Natural killer cell (primary cell): Measurements from ENCODE around the gene PRKCB. TPM values are rescaled to one million over a fixed set of nuclear protein-coding genes. Genes with fewer than 3 reads are reported as not detected.
"Not testable (repeated sequence)": the region's sequence is repeated elsewhere in the genome, so short reads cannot be mapped to it uniquely, and the experiment has no call there.

Experiments
- ATAC-seq, 3 donors: fragments of 150-1000 bp in 2 of 3; fragments of 200-7000 bp in 1 of 3; cut with Tn5 transposase; 1 replicate in 1 of 3; 2 replicates in 2 of 3; pipeline ENCODE4 v1.10.0; 2021; ENCODE audit warnings: mild to moderate bottlenecking in 2 of 3, moderate library complexity in 2 of 3
- DNase-seq, 2 donors: peaks; one replicate each; pipeline versions ENCODE4 v3.0.0 to v3.0.0-alpha.2; 2013 to 2021; ENCODE audit warnings: mixed read lengths in 1 of 2
- H3K27ac ChIP-seq: one replicate; pipeline ENCODE4 v1.5.1; 2013; ENCODE audit warnings: mild to moderate bottlenecking, low read length
- H3K27me3 ChIP-seq: one replicate; pipeline ENCODE4 v1.6.1; 2013; ENCODE audit warnings: low read length; ENCODE audit not compliant: control insufficient read depth, insufficient read depth
- H3K36me3 ChIP-seq: one replicate; pipeline ENCODE4 v1.6.1; 2013; ENCODE audit warnings: low read length; ENCODE audit not compliant: control insufficient read depth, insufficient read depth
- H3K4me1 ChIP-seq: one replicate; pipeline ENCODE4 v1.6.1; 2013; ENCODE audit warnings: low read length; ENCODE audit not compliant: control insufficient read depth, insufficient read depth
- H3K4me3 ChIP-seq: one replicate; pipeline ENCODE4 v1.5.1; 2013; ENCODE audit warnings: low read length
- H3K9me3 ChIP-seq: one replicate; pipeline ENCODE4 v1.6.1; 2013; ENCODE audit warnings: low read length; ENCODE audit not compliant: control insufficient read depth, insufficient read depth
- H3K27ac Mint-ChIP-seq, 2 donors: one replicate each; pipeline ENCODE4 v1.8.0; 2022; ENCODE audit warnings: mild to moderate bottlenecking in 2 of 2, mixed read lengths in 2 of 2, moderate library complexity in 1 of 2
- H3K27me3 Mint-ChIP-seq, 2 donors: one replicate each; pipeline ENCODE4 v1.8.0; 2022; ENCODE audit warnings: low read depth in 2 of 2, mixed read lengths in 2 of 2
- H3K36me3 Mint-ChIP-seq: one replicate; pipeline ENCODE4 v1.8.0; 2022; ENCODE audit warnings: mixed read lengths
- H3K4me1 Mint-ChIP-seq, 2 donors: one replicate each; pipeline ENCODE4 v1.8.0; 2022; ENCODE audit warnings: mixed read lengths in 2 of 2
- H3K4me3 Mint-ChIP-seq: one replicate; pipeline ENCODE4 v1.8.0; 2022; ENCODE audit warnings: mild to moderate bottlenecking, moderate library complexity, mixed read lengths
- H3K9me3 Mint-ChIP-seq, 2 donors: one replicate each; pipeline ENCODE4 v1.8.0; 2022; ENCODE audit warnings: mixed read lengths in 2 of 2
- WGBS: methylation state at CpG from one replicate; pipeline ENCODE4 v1.1.7; 2013; ENCODE audit warnings: missing lambda C conversion rate; ENCODE audit not compliant: insufficient coverage; 5-methylcytosine and 5-hydroxymethylcytosine counted together
- intact Hi-C: fragments of 100-400 bp; cut with micrococcal nuclease; formaldehyde crosslinking; loops from one replicate; pipeline ENCODE4 v1.14.2; 2022
- total RNA-seq, 4 donors: library from RNA; stranded (reverse); fragments of 120-200 nt in 1 of 4; gene quantifications; one replicate each; pipeline versions ENCODE4 v1.2.3 to v1.2.4, GENCODE V29; 2013 to 2022
- TF ChIP-seq, protein P1 (sequence below): fragments of 200-600 bp; IDR thresholded peaks from one replicate; pipeline ENCODE4 v1.8.0; 2022; ENCODE audit warnings: antibody characterized with exemption

The PRKCB gene
- total RNA-seq, 3 donors from 2014 or later (not counting 1 experiment from before 2014, with no cell fraction given) = 182 to 222 (median 183) TPM

DNA sequence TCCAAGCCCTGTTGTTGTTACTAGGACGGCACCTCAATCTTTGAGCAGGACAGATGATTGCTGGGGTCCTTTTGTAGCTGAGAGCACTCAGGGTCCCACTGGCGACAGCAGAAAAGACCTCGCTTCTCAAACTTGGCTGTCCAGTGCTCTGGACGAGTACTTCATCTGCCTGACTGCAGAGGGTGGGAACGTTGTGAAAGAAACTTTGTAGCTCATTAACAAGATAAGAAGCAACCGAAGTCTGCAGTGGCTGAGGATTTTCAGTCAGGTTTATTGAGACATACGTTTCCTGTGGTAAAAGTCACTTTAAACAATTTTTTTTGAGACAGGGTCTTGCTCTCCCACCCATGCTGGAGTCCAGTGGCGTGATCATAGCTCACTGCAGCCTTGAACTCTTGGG is 191.7 kb downstream of the PRKCB start:
- H3K27me3 Mint-ChIP-seq = no peaks in the 10 kb centered on the region
- Histone ChIP-seq H3K27me3 (no peaks in the 10 kb centered on the region), H3K27ac (no peak overlapping the region), H3K9me3 (no peaks in the 10 kb centered on the region), H3K4me1 (peaks cover 7% of the 10 kb centered on the region), H3K4me3 (no peak overlapping the region), H3K36me3 (peaks cover 3% of the 10 kb centered on the region)
- 82% methylated on average over 8 of the region's 8 CpGs for WGBS
- ATAC-seq = no peak
- H3K36me3 Mint-ChIP-seq = no peaks in the 10 kb centered on the region
- TF ChIP-seq, protein P1, sequence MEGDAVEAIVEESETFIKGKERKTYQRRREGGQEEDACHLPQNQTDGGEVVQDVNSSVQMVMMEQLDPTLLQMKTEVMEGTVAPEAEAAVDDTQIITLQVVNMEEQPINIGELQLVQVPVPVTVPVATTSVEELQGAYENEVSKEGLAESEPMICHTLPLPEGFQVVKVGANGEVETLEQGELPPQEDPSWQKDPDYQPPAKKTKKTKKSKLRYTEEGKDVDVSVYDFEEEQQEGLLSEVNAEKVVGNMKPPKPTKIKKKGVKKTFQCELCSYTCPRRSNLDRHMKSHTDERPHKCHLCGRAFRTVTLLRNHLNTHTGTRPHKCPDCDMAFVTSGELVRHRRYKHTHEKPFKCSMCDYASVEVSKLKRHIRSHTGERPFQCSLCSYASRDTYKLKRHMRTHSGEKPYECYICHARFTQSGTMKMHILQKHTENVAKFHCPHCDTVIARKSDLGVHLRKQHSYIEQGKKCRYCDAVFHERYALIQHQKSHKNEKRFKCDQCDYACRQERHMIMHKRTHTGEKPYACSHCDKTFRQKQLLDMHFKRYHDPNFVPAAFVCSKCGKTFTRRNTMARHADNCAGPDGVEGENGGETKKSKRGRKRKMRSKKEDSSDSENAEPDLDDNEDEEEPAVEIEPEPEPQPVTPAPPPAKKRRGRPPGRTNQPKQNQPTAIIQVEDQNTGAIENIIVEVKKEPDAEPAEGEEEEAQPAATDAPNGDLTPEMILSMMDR = no peak
- no peaks in the 10 kb centered on the region for H3K9me3 Mint-ChIP-seq
- H3K27ac Mint-ChIP-seq = peak overlapping the region in 1 of 2 donors; percentile 11
- DNase-seq = no peak
- H3K4me3 Mint-ChIP-seq = no peak overlapping the region
- peaks cover 47 to 61% of the 10 kb centered on the region in 2 donors for H3K4me1 Mint-ChIP-seq
- intact Hi-C loops = no loop called here

DNA sequence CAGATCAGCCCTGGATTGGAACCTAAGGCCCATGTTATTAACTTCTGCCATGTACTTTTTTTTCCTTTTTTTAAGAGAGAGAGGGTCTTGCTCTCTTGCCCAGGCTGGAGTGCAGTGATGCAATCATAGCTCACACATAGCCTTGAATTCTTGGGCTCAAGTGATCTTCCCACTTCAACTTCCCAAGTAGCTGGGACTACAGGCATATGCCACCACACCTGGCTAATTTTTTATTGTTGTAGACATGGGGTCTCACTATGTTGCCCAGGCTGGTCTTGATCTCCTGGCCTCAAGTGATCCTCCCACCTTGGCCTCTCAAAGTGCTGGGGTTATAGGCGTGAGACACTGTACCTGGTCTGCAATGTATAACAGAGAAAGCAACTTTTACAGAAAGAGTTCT is 194.1 kb downstream of the PRKCB start:
- H3K9me3 ChIP-seq, ATAC-seq, H3K27me3 Mint-ChIP-seq, H3K4me3 Mint-ChIP-seq, H3K36me3 Mint-ChIP-seq, intact Hi-C loops, DNase-seq, H3K9me3 Mint-ChIP-seq, H3K27me3 ChIP-seq, H3K4me3 ChIP-seq, H3K27ac ChIP-seq: not testable (repeated sequence)
- Mint-ChIP-seq H3K27ac (peak overlapping the region; percentile 43 to 75), H3K4me1 (peaks cover 56 to 80% of the 10 kb centered on the region in 2 donors)
- Histone ChIP-seq H3K36me3 (peaks cover 10% of the 10 kb centered on the region), H3K4me1 (peaks cover 31% of the 10 kb centered on the region)
- 100% methylated on average over 1 of the region's 1 CpG for WGBS

DNA sequence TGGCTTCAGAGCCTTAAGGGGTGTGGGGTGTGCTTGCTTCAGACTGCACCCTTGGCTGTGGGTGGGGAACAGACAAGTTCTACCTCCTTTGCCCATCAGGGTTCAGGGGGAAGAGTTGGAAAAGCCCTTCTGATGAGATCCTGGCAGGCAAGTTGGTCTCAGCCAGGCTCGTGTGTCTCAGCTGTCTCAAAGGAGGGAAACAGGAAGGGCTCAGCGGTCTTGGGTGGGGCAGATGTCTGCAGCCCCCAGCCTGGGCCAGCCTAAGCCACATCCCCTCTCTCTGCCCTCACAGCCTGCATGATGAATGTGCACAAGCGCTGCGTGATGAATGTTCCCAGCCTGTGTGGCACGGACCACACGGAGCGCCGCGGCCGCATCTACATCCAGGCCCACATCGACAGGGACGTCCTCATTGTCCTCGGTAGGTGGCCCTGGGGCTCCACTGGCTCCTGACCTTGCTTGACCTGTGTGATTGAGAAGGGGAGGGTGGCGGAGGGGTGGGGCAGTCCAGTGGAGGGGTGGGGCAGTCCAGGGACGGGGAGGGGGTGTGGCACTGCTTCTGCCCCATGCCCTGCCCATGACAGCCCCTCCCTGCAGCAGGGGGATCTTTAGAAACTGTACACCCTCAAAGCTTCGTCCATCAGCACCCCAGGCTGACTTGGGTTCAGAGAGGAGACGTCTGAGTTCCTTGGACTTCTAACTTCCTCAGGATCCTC is 199.5 kb downstream of the PRKCB start:
- Mint-ChIP-seq H3K27ac (peak overlapping the region; percentile 22 to 75), H3K9me3 (peaks cover 0 to 3% of the 10 kb centered on the region in 2 donors), H3K4me3 (peak overlapping the region; percentile 83), H3K36me3 (no peaks in the 10 kb centered on the region), H3K27me3 (no peaks in the 10 kb centered on the region), H3K4me1 (peaks cover 38 to 64% of the 10 kb centered on the region in 2 donors)
- Histone ChIP-seq H3K36me3 (peaks cover 26% of the 10 kb centered on the region), H3K27ac (peak overlapping the region; percentile 41), H3K4me3 (peak overlapping the region; percentile 9), H3K27me3 (no peaks in the 10 kb centered on the region), H3K4me1 (peaks cover 52% of the 10 kb centered on the region), H3K9me3 (no peaks in the 10 kb centered on the region)
- peak; percentile 76 to 83 (median 82) for ATAC-seq
- TF ChIP-seq, protein P1 = no peak
- WGBS = 8% methylated on average over 17 of the region's 17 CpGs
- DNase-seq = peak; percentile 22 to 57
- intact Hi-C loops = no loop called here

DNA sequence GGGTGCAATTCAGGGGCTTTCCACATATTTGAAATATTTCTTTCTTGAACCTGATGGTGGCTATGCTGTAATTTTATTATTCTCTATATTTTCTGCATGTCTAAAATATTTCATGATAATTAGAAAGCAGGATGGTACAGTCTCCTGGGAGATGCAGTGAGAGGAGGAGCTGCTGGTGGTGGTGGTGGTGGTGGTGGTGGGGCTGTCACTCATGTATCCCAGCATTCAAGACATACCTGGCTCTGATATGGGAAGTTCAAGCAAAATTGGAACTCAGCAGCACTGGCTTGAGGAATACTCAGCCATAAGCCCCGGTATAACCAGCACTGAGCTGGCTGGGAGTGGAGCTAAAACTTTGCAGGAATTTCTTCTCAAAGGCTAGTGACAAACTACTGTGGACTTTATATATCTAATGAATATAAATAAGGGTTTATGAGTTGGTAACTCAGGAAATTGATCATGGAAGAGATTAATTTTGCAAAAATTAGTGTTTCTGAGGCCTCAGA is 200.3 kb downstream of the PRKCB start:
- no peaks in the 10 kb centered on the region for H3K27me3 Mint-ChIP-seq
- no peaks in the 10 kb centered on the region for H3K36me3 Mint-ChIP-seq
- no peaks in the 10 kb centered on the region for H3K9me3 ChIP-seq
- peak overlapping the region; percentile 9 for H3K4me3 ChIP-seq
- peak overlapping the region; percentile 62 to 75 for H3K27ac Mint-ChIP-seq
- TF ChIP-seq, protein P1 = no peak
- peak overlapping the region; percentile 83 for H3K4me3 Mint-ChIP-seq
- H3K27ac ChIP-seq = peak overlapping the region; percentile 23
- H3K4me1 Mint-ChIP-seq = peaks cover 41 to 56% of the 10 kb centered on the region in 2 donors
- H3K27me3 ChIP-seq = no peaks in the 10 kb centered on the region
- peaks cover 52% of the 10 kb centered on the region for H3K4me1 ChIP-seq
- 87% methylated on average over 1 of the region's 1 CpG for WGBS
- no peak for ATAC-seq
- peaks cover 0 to 3% of the 10 kb centered on the region in 2 donors for H3K9me3 Mint-ChIP-seq
- no peak for DNase-seq
- peaks cover 29% of the 10 kb centered on the region for H3K36me3 ChIP-seq
- intact Hi-C loops = loop anchor here (1.0 to 2.0 kb wide), 2 partner anchors 235 to 301 kb away; no protein-coding TSS in a partner anchor
